Hepatocyte (in vitro differentiated cells): Measurements from ENCODE around the gene NTSR1. TPM values are rescaled to one million over a fixed set of nuclear protein-coding genes. Genes with fewer than 3 reads are reported as not detected.

Experiments
- DNase-seq: peaks from one replicate; pipeline ENCODE4 v3.0.0-alpha.2; 2016; ENCODE audit warnings: low spot score
- H2AFZ ChIP-seq: fragments of 200-600 bp; sonication (generic); 2 replicates; pipeline ENCODE4 v1.6.0; 2016; ENCODE audit warnings: antibody characterized with exemption, mild to moderate bottlenecking
- H3K27ac ChIP-seq: fragments of 200-600 bp; sonication (generic); 2 replicates; pipeline ENCODE4 v1.5.1; 2016; ENCODE audit warnings: mild to moderate bottlenecking
- H3K27me3 ChIP-seq: fragments of 200-600 bp; sonication (generic); 2 replicates; pipeline ENCODE4 v1.6.1; 2016
- H3K36me3 ChIP-seq: fragments of 200-600 bp; sonication (generic); replicated peaks from 2 replicates; pipeline ENCODE4 v1.5.1; 2016; ENCODE audit warnings: low read depth; ENCODE audit not compliant: insufficient read depth
- H3K4me1 ChIP-seq: fragments of 200-600 bp; sonication (generic); 2 replicates; pipeline ENCODE4 v1.5.1; 2016; ENCODE audit warnings: mild to moderate bottlenecking, moderate library complexity; ENCODE audit not compliant: insufficient read depth
- H3K4me2 ChIP-seq: fragments of 200-600 bp; sonication (generic); 2 replicates; pipeline ENCODE4 v1.6.0; 2016
- H3K4me3 ChIP-seq: fragments of 200-600 bp; sonication (generic); 2 replicates; pipeline ENCODE4 v1.5.1; 2016; ENCODE audit warnings: mild to moderate bottlenecking
- H3K79me2 ChIP-seq: fragments of 200-600 bp; sonication (generic); 2 replicates; pipeline ENCODE4 v1.6.0; 2017; ENCODE audit warnings: mild to moderate bottlenecking
- H3K9me2 ChIP-seq: fragments of 200-600 bp; sonication (generic); replicated peaks from 2 replicates; pipeline ENCODE4 v1.6.0; 2017; ENCODE audit warnings: mild to moderate bottlenecking; ENCODE audit not compliant: insufficient read depth
- H3K9me3 ChIP-seq: fragments of 200-600 bp; sonication (generic); 2 replicates; pipeline ENCODE4 v1.5.1; 2016; ENCODE audit warnings: low read depth, mild to moderate bottlenecking
- H4K20me1 ChIP-seq: fragments of 200-600 bp; sonication (generic); 2 replicates; pipeline ENCODE4 v1.6.0; 2016; ENCODE audit warnings: mild to moderate bottlenecking; ENCODE audit not compliant: insufficient read depth, poor library complexity, severe bottlenecking
- CTCF ChIP-seq: fragments of 200-600 bp; sonication (generic); IDR thresholded peaks from 2 replicates; pipeline ENCODE4 v1.5.1; 2016; ENCODE audit warnings: antibody characterized with exemption, mild to moderate bottlenecking; ENCODE audit not compliant: poor library complexity
- EZH2 ChIP-seq: fragments of 200-600 bp; sonication (generic); IDR thresholded peaks from 2 replicates; pipeline ENCODE4 v1.6.1; 2016; ENCODE audit warnings: antibody characterized with exemption, mild to moderate bottlenecking, borderline replicate concordance
- EZH2phosphoT487 ChIP-seq: fragments of 200-600 bp; sonication (generic); IDR thresholded peaks from one replicate; pipeline ENCODE4 v1.6.1; 2018; ENCODE audit warnings: antibody characterized with exemption, mild to moderate bottlenecking, low read depth, moderate library complexity; ENCODE audit not compliant: unreplicated experiment, severe bottlenecking
- WGBS: methylation state at CpG from one replicate; pipeline ENCODE4 v1.1.6; 2016; ENCODE audit warnings: low lambda C conversion rate; ENCODE audit errors: missing lambda C conversion rate; 5-methylcytosine and 5-hydroxymethylcytosine counted together
- polyA plus RNA-seq: library from polyadenylated mRNA; unstranded; fragments of >200 nt; fragmentation: Nextera tagmentation; extraction: Ambion mirVana; gene quantifications from 2 replicates; pipeline ENCODE4 v1.2.1, GENCODE V29; 2016
- total RNA-seq: library from RNA; depleted of rRNA; stranded (reverse); fragments of >200 nt; gene quantifications from 2 replicates; pipeline ENCODE4 v1.2.3, GENCODE V29; 2014

NTSR1 gene
- total and polyA plus RNA-seq, 2 experiments from 2014 or later = 0.37 TPM; not detected in 1

GRCh38 chr20:62787866-62788265 lies 79.2 kb downstream of the NTSR1 start:
- Histone ChIP-seq H2AFZ (no peak overlapping the region), H3K4me3 (no peak overlapping the region), H3K27ac (no peak overlapping the region), H3K9me2 (no peaks in the 10 kb centered on the region), H3K4me1 (peaks cover 11% of the 10 kb centered on the region), H4K20me1 (no peaks in the 10 kb centered on the region), H3K36me3 (no peaks in the 10 kb centered on the region), H3K27me3 (no peaks in the 10 kb centered on the region), H3K79me2 (no peaks in the 10 kb centered on the region), H3K9me3 (no peaks in the 10 kb centered on the region), H3K4me2 (no peak overlapping the region)
- DNase-seq = no peak
- 81% methylated on average over 5 of the region's 5 CpGs for WGBS
- TF ChIP-seq CTCF = no peak
- TF ChIP-seq EZH2 = no peak
- TF ChIP-seq EZH2phosphoT487 = no peak

DNA sequence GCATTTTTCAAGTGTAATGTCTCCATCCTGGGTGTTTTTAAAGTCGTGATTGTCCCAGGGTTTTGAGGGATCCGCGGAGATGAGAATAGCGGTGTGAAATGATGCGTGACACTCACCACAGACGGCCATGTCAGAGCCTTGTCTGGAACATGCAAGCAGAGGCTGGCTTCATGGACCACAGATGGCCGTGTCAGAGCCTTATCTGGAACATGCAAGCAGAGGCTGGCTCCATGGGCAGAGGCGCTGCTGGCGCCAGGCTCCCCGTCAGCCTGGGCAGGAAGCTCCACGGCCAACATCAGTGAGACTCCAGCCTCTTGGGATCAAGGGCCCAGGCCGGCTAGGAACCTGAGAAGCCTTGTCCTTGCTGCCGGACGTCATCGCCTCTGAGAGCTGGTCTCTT lies 80.0 kb downstream of the NTSR1 start:
- H3K27me3 ChIP-seq = no peaks in the 10 kb centered on the region
- no peaks in the 10 kb centered on the region for H3K9me3 ChIP-seq
- no peaks in the 10 kb centered on the region for H3K36me3 ChIP-seq
- no peaks in the 10 kb centered on the region for H4K20me1 ChIP-seq
- TF ChIP-seq EZH2 = no peak
- TF ChIP-seq CTCF = no peak
- TF ChIP-seq EZH2phosphoT487 = no peak
- WGBS = 87% methylated on average over 15 of the region's 15 CpGs
- no peak for DNase-seq
- peaks cover 11% of the 10 kb centered on the region for H3K4me1 ChIP-seq
- no peaks in the 10 kb centered on the region for H3K9me2 ChIP-seq
- H3K4me2 ChIP-seq = no peak overlapping the region
- H3K79me2 ChIP-seq = no peaks in the 10 kb centered on the region
- no peak overlapping the region for H2AFZ ChIP-seq
- no peak overlapping the region for H3K4me3 ChIP-seq
- no peak overlapping the region for H3K27ac ChIP-seq

- Histone ChIP-seq H3K27ac (no peak overlapping the region), H3K27me3 (no peaks in the 10 kb centered on the region), H3K36me3 (no peaks in the 10 kb centered on the region), H3K4me2 (no peak overlapping the region), H3K9me3 (no peaks in the 10 kb centered on the region), H3K9me2 (no peaks in the 10 kb centered on the region), H3K79me2 (no peaks in the 10 kb centered on the region), H3K4me1 (peaks cover 16% of the 10 kb centered on the region), H2AFZ (no peak overlapping the region), H3K4me3 (no peak overlapping the region), H4K20me1 (no peaks in the 10 kb centered on the region)
- TF ChIP-seq EZH2phosphoT487 (no peak), EZH2 (no peak), CTCF (no peak)
- 94% methylated on average over 12 of the region's 12 CpGs for WGBS
- no peak for DNase-seq
These were observed 81.4 kb downstream of the NTSR1 start for GRCh38 chr20:62790075-62790474.
